Neuronal stem cell (in vitro differentiated cells): ENCODE results near the gene CHST11.

Experiments
- DNase-seq: peaks from one replicate; pipeline ENCODE4 v3.0.0-alpha.2; 2013; ENCODE audit warnings: low spot score
- H2AFZ ChIP-seq: one replicate; pipeline ENCODE4 v1.6.1; 2013; ENCODE audit warnings: mild to moderate bottlenecking, low read length, inconsistent platforms
- H2AK5ac ChIP-seq: 2 replicates; pipeline ENCODE4 v1.6.1; 2013; ENCODE audit warnings: low read depth, mild to moderate bottlenecking, inconsistent platforms, low read length, moderate library complexity, mixed read lengths
- H2BK120ac ChIP-seq: 2 replicates; pipeline ENCODE4 v1.6.1; 2013; ENCODE audit warnings: low read depth, mild to moderate bottlenecking, inconsistent platforms, low read length, moderate library complexity, mixed read lengths
- H2BK12ac ChIP-seq: one replicate; pipeline ENCODE4 v1.6.1; 2013; ENCODE audit warnings: low read length, inconsistent platforms
- H2BK15ac ChIP-seq: 2 replicates; pipeline ENCODE4 v1.6.1; 2013; ENCODE audit warnings: mild to moderate bottlenecking, low read length, inconsistent platforms, mixed read lengths
- H2BK5ac ChIP-seq: one replicate; pipeline ENCODE4 v1.6.1; 2013; ENCODE audit warnings: inconsistent platforms, mild to moderate bottlenecking, low read length, moderate library complexity
- H3K14ac ChIP-seq: one replicate; pipeline ENCODE4 v1.6.1; 2013; ENCODE audit warnings: low read length, inconsistent platforms
- H3K18ac ChIP-seq: 2 replicates; pipeline ENCODE4 v1.6.1; 2013; ENCODE audit warnings: low read length, inconsistent platforms
- H3K23ac ChIP-seq: 2 replicates; pipeline ENCODE4 v1.6.1; 2013; ENCODE audit warnings: low read depth, mild to moderate bottlenecking, mixed read lengths, low read length, inconsistent platforms; ENCODE audit not compliant: poor library complexity
- H3K27ac ChIP-seq: replicated peaks from 3 replicates; pipeline ENCODE4 v1.5.1; 2013; ENCODE audit warnings: low read length, inconsistent platforms
- H3K27me3 ChIP-seq, 3 experiments: 2 replicates each; pipeline ENCODE4 v1.6.1; 2013; ENCODE audit warnings: low read length in 3 of 3, mild to moderate bottlenecking in 2 of 3, inconsistent platforms in 1 of 3, low read depth in 1 of 3, mixed read lengths in 1 of 3, moderate library complexity in 1 of 3; ENCODE audit not compliant: control insufficient read depth in 3 of 3, insufficient read depth in 3 of 3
- H3K36me3 ChIP-seq, 2 donors: replicated peaks in 1 of 2; 2 replicates each; pipeline ENCODE4 v1.6.1; 2013; ENCODE audit warnings: low read length in 2 of 2; ENCODE audit not compliant: control insufficient read depth in 2 of 2, insufficient read depth in 2 of 2
- H3K4ac ChIP-seq: 2 replicates; pipeline ENCODE4 v1.6.1; 2013; ENCODE audit warnings: inconsistent platforms, mild to moderate bottlenecking, low read length, moderate library complexity
- H3K4me1 ChIP-seq, 2 donors: 1 replicate in 1 of 2; 2 replicates in 1 of 2; pipeline ENCODE4 v1.6.1; 2013; ENCODE audit warnings: low read length in 2 of 2, low read depth in 1 of 2; ENCODE audit not compliant: control insufficient read depth in 2 of 2, insufficient read depth in 1 of 2
- H3K4me2 ChIP-seq: one replicate; pipeline ENCODE4 v1.6.1; 2013; ENCODE audit warnings: mild to moderate bottlenecking, low read length, inconsistent platforms; ENCODE audit not compliant: insufficient read depth, poor library complexity, severe bottlenecking
- H3K4me3 ChIP-seq, 2 donors: 2 replicates each; pipeline ENCODE4 v1.5.1; 2013; ENCODE audit warnings: low read length in 2 of 2, mild to moderate bottlenecking in 2 of 2, inconsistent platforms in 1 of 2, moderate library complexity in 1 of 2
- H3K79me1 ChIP-seq: one replicate; pipeline ENCODE4 v1.6.1; 2013; ENCODE audit warnings: low read depth, mild to moderate bottlenecking, inconsistent platforms, low read length, moderate library complexity
- H3K9ac ChIP-seq: one replicate; pipeline ENCODE4 v1.6.1; 2013; ENCODE audit warnings: mild to moderate bottlenecking, low read depth, low read length, inconsistent platforms; ENCODE audit not compliant: poor library complexity
- H3K9me3 ChIP-seq, 2 donors: replicated peaks in 1 of 2; 2 replicates each; pipeline versions ENCODE3 to v1.6.1; 2013; ENCODE audit warnings: low read length in 2 of 2, mild to moderate bottlenecking in 2 of 2, inconsistent platforms in 1 of 2, low read depth in 1 of 2, mixed read lengths in 1 of 2, moderate library complexity in 1 of 2; ENCODE audit not compliant: control insufficient read depth in 2 of 2, insufficient read depth in 1 of 2
- H4K8ac ChIP-seq: one replicate; pipeline ENCODE4 v1.6.1; 2013; ENCODE audit warnings: low read depth, mild to moderate bottlenecking, inconsistent platforms, low read length, moderate library complexity
- H4K91ac ChIP-seq: one replicate; pipeline ENCODE4 v1.6.1; 2013; ENCODE audit warnings: low read length, low read depth, mild to moderate bottlenecking, inconsistent platforms; ENCODE audit not compliant: poor library complexity
- WGBS, 2 donors: extraction: QIAGEN DNeasy Blood & Tissue Kit; methylation state at CpG; one replicate each; pipeline ENCODE4 v1.1.7; 2013; ENCODE audit warnings: missing lambda C conversion rate in 2 of 2, mixed read lengths in 1 of 2; ENCODE audit not compliant: insufficient read length in 2 of 2, insufficient replicate concordance in 1 of 2; ENCODE audit errors: extremely low coverage in 2 of 2; 5-methylcytosine and 5-hydroxymethylcytosine counted together

Gene CHST11

DNA sequence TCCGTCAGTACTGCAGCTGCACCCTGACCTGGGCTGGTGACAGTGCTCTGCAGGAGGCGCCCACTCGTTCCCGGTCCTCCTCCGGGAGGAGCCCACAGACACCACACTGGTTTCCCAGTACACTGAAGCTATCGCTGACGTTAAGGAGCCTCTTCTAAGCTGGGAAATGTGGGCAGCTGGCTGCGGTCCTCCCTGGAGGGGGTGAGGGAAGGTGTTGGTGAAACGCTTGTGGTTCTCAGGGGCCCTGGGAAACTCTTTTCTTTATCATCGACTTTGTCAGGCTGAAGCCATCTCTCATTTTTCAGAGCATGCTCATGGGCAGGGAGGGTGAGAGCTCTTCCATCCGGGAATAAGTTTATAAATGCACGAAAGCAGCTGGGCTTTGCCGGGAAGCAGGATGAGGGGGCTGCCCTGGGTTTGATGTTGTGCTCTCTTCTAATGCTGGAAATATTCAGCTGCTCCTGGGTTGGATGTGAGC, 176.0 kb downstream of the CHST11 start:
- Histone ChIP-seq H3K4me3 (no peak overlapping the region), H3K27ac (no peak overlapping the region), H3K4ac (no peak overlapping the region), H2BK120ac (no peak overlapping the region), H3K36me3 (no peaks in the 10 kb centered on the region), H3K9ac (no peak overlapping the region), H3K14ac (no peak overlapping the region), H4K8ac (no peak overlapping the region), H3K18ac (no peak overlapping the region), H2BK15ac (no peak overlapping the region), H2BK12ac (no peak overlapping the region), H2AK5ac (no peak overlapping the region), H2BK5ac (no peak overlapping the region), H4K91ac (no peak overlapping the region), H3K4me2 (no peak overlapping the region), H3K27me3 (no peaks in the 10 kb centered on the region), H3K9me3 (no peaks in the 10 kb centered on the region), H2AFZ (no peak overlapping the region), H3K4me1 (peaks cover 17 to 22% of the 10 kb centered on the region in 2 donors), H3K23ac (no peak overlapping the region), H3K79me1 (peaks cover 2% of the 10 kb centered on the region)
- WGBS, 2 donors: no CpG with 5 or more reads among the region's 13 CpGs
- DNase-seq: no peak

DNA sequence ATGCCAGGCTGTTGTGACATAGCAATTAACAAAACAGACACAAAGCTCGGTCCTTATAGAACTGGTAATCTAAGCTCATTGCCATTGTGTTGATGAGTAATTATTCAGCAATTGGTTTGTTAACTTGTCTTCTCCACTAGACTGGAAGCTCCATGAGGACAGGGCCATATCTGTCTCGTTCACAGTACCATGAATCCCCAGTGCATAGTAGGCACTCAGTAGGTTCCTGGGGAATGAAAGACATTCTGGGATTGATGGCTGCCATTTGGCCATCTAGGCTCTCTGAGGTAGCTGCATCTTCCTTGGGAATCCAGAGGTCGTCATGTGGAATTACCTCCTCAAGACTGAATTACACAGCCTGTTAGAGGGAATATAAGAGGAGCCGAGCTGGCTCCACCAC, 177.3 kb downstream of the CHST11 start:
- Histone ChIP-seq H3K27ac (no peak overlapping the region), H3K9me3 (no peaks in the 10 kb centered on the region), H2BK120ac (no peak overlapping the region), H3K14ac (no peak overlapping the region), H3K4me3 (no peak overlapping the region), H4K91ac (no peak overlapping the region), H3K4ac (no peak overlapping the region), H2AK5ac (no peak overlapping the region), H3K18ac (no peak overlapping the region), H2AFZ (no peak overlapping the region), H2BK15ac (no peak overlapping the region), H3K27me3 (no peaks in the 10 kb centered on the region), H3K36me3 (no peaks in the 10 kb centered on the region), H3K23ac (no peak overlapping the region), H2BK5ac (no peak overlapping the region), H3K4me1 (peaks cover 15 to 23% of the 10 kb centered on the region in 2 donors), H3K4me2 (no peak overlapping the region), H2BK12ac (no peak overlapping the region), H4K8ac (no peak overlapping the region), H3K79me1 (peaks cover 2% of the 10 kb centered on the region), H3K9ac (no peak overlapping the region)
- no peak for DNase-seq
- WGBS, 2 donors: no CpG with 5 or more reads among the region's 4 CpGs

DNA sequence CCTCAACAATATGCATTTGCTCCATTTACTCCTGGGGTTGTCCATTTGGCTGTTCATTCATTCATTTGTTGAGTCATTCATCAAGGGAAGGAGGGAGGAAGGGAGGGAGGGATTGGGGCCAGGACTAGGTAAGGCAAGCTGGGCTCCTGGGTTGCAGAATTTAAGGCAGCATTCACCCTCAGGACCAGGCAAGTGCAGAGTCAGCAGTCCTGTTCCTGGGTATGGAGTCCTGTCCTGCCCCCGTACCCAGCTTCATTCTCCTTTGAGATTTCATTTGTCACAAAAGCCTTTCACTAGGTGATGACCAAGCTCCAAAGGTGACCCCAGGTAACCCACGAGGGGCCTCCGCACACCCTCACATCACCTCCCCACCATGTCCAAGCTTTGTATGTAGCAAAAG, 178.1 kb downstream of the CHST11 start:
- H2BK120ac ChIP-seq: no peak overlapping the region
- no peak overlapping the region for H2BK12ac ChIP-seq
- H2AK5ac ChIP-seq: no peak overlapping the region
- no peak overlapping the region for H4K8ac ChIP-seq
- H2BK5ac ChIP-seq: no peak overlapping the region
- no peak overlapping the region for H3K14ac ChIP-seq
- no peak for DNase-seq
- H2BK15ac ChIP-seq: no peak overlapping the region
- H2AFZ ChIP-seq: no peak overlapping the region
- H3K23ac ChIP-seq: no peak overlapping the region
- H3K9ac ChIP-seq: no peak overlapping the region
- no CpG with 5 or more reads among the region's 3 CpGs for WGBS, 2 donors
- no peak overlapping the region for H3K4me2 ChIP-seq
- H3K27ac ChIP-seq: no peak overlapping the region
- peaks cover 2% of the 10 kb centered on the region for H3K79me1 ChIP-seq
- no peak overlapping the region for H3K4me3 ChIP-seq
- no peak overlapping the region for H3K18ac ChIP-seq
- H3K9me3 ChIP-seq: no peaks in the 10 kb centered on the region
- no peaks in the 10 kb centered on the region for H3K36me3 ChIP-seq
- no peak overlapping the region for H4K91ac ChIP-seq
- H3K4me1 ChIP-seq: peaks cover 19 to 31% of the 10 kb centered on the region in 2 donors
- no peak overlapping the region for H3K4ac ChIP-seq
- no peaks in the 10 kb centered on the region for H3K27me3 ChIP-seq

DNA sequence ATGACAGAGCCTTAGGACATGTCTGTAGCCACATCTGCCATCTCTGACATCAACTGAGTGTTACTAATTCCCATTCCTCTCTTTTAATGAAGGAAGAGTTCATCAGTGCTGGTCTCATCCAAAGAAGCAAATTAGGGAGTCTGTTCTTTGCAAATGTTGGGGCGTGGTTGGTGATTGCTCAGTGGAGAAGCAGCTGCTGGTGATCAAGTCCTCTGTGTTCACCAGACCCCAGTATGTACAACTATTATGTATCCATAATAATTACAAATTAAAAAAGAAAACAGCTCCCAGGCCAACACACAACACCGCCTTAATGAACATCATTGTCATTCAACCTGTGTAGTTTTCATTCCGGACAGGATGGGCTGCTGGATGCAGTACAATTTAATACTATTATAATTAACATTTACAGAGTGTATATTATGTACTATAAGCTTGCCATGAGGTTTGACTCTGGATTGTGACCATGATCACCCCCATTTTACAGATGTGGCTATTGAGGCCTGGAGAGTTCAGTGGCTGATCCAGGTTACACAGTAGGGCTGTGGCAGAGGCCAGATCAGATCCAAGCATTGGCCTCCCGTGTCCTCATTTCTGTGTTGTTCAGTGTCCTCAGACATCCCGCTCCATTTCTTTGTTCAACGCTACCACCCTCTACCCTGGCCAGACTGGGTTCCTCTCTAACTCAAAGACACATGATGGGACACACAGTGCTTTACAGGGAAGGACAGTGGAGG, 179.0 kb downstream of the CHST11 start:
- Histone ChIP-seq H3K4me1 (peaks cover 11 to 23% of the 10 kb centered on the region in 2 donors), H3K4ac (no peak overlapping the region), H3K18ac (no peak overlapping the region), H2AK5ac (no peak overlapping the region), H3K14ac (no peak overlapping the region), H4K91ac (no peak overlapping the region), H3K9ac (no peak overlapping the region), H4K8ac (no peak overlapping the region), H2BK12ac (no peak overlapping the region), H2BK15ac (no peak overlapping the region), H3K79me1 (no peaks in the 10 kb centered on the region), H2BK120ac (no peak overlapping the region), H3K27me3 (no peaks in the 10 kb centered on the region), H3K23ac (no peak overlapping the region), H2AFZ (no peak overlapping the region), H3K4me3 (no peak overlapping the region), H2BK5ac (no peak overlapping the region), H3K9me3 (peaks cover 0 to 2% of the 10 kb centered on the region in 2 donors), H3K27ac (no peak overlapping the region), H3K4me2 (no peak overlapping the region), H3K36me3 (no peaks in the 10 kb centered on the region)
- DNase-seq: no peak
- no CpG with 5 or more reads among the region's 6 CpGs for WGBS, 2 donors
